Esophagus squamous epithelium (tissue), 5 donors: ENCODE data around the gene KCNAB1. TPM values are rescaled to one million over a fixed set of nuclear protein-coding genes. Genes with fewer than 3 reads are reported as not detected.

Source experiments
- DNase-seq: peaks from one replicate; lab custom pipeline; 2025; lab: John Stamatoyannopoulos, UW
- H3K27ac ChIP-seq, 4 donors: fragments of 200-600 bp; sonication (generic); one replicate each; pipeline ENCODE4 v1.5.1; 2016 to 2019; ENCODE audit warnings: mild to moderate bottlenecking in 1 of 4
- H3K27me3 ChIP-seq, 4 donors: fragments of 200-600 bp; sonication (generic); 1 replicate in 3 of 4; 2 replicates in 1 of 4; pipeline versions ENCODE4 v1.5.1 to v1.6.0; 2017 to 2021; ENCODE audit warnings: antibody characterized with exemption in 1 of 4
- H3K36me3 ChIP-seq, 3 donors: fragments of 200-600 bp; sonication (generic); one replicate each; pipeline ENCODE4 v1.5.1; 2016 to 2019
- H3K4me1 ChIP-seq, 3 donors: fragments of 200-600 bp; sonication (generic); one replicate each; pipeline ENCODE4 v1.5.1; 2017 to 2019
- H3K4me3 ChIP-seq, 4 donors: fragments of 200-600 bp; sonication (generic); 1 replicate in 3 of 4; 2 replicates in 1 of 4; pipeline ENCODE4 v1.5.1; 2016 to 2019; ENCODE audit warnings: mild to moderate bottlenecking in 2 of 4, moderate library complexity in 1 of 4
- H3K9me3 ChIP-seq, 3 donors: fragments of 200-600 bp; sonication (generic); one replicate each; pipeline ENCODE4 v1.5.1; 2016 to 2019
- POLR2A ChIP-seq, 4 donors: fragments of 450-650 bp; IDR thresholded peaks; one replicate each; pipeline ENCODE4 v1.6.1; 2017; ENCODE audit warnings: antibody characterized with exemption in 4 of 4, mild to moderate bottlenecking in 4 of 4, moderate library complexity in 3 of 4
- WGBS, 2 donors: methylation state at CpG; one replicate each; pipeline ENCODE4 v1.1.5; 2018; 5-methylcytosine and 5-hydroxymethylcytosine counted together
- intact Hi-C: fragments of 100-400 bp; cut with DNase I; formaldehyde crosslinking; loops from one replicate; pipeline ENCODE4 v1.15.0; 2022
- total RNA-seq, 4 donors: library from RNA; depleted of rRNA; stranded (reverse); fragments of >200 nt; gene quantifications; one replicate each; pipeline ENCODE4 v1.1.0, GENCODE V29; 2016
- TF ChIP-seq, protein P1 (sequence below), 6 experiments: fragments of 450-650 bp in 4 of 6; fragments of 200-600 bp in 2 of 6; sonication (generic) in 2 of 6; IDR thresholded peaks; one replicate each; pipeline ENCODE4 v1.5.1; 2016 to 2019; ENCODE audit warnings: antibody characterized with exemption in 6 of 6, mild to moderate bottlenecking in 4 of 6, moderate library complexity in 4 of 6
- donor health status: DM: yes; HTN: yes; CAD: no.

KCNAB1 gene
- total RNA-seq, 4 donors from 2014 or later, result 0.40 to 6.6 (median 1.3) TPM

GRCh38 chr3:156256256-156256655 lies 135.9 kb downstream of the KCNAB1 start:
- Histone ChIP-seq H3K27me3 (no peaks in the 10 kb centered on the region), H3K9me3 (no peaks in the 10 kb centered on the region), H3K4me1 (no peaks in the 10 kb centered on the region), H3K4me3 (no peak overlapping the region), H3K27ac (no peak overlapping the region), H3K36me3 (no peaks in the 10 kb centered on the region)
- intact Hi-C loops, result no loop called here
- TF ChIP-seq, protein P1, sequence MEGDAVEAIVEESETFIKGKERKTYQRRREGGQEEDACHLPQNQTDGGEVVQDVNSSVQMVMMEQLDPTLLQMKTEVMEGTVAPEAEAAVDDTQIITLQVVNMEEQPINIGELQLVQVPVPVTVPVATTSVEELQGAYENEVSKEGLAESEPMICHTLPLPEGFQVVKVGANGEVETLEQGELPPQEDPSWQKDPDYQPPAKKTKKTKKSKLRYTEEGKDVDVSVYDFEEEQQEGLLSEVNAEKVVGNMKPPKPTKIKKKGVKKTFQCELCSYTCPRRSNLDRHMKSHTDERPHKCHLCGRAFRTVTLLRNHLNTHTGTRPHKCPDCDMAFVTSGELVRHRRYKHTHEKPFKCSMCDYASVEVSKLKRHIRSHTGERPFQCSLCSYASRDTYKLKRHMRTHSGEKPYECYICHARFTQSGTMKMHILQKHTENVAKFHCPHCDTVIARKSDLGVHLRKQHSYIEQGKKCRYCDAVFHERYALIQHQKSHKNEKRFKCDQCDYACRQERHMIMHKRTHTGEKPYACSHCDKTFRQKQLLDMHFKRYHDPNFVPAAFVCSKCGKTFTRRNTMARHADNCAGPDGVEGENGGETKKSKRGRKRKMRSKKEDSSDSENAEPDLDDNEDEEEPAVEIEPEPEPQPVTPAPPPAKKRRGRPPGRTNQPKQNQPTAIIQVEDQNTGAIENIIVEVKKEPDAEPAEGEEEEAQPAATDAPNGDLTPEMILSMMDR (IDR thresholded peaks at IDR 0.05), result no peak
- TF ChIP-seq POLR2A (IDR thresholded peaks at IDR 0.05), result no peak
- DNase-seq, result no peak
- WGBS, 2 donors, result 77 to 78% methylated on average over 4 of the region's 4 CpGs

DNA sequence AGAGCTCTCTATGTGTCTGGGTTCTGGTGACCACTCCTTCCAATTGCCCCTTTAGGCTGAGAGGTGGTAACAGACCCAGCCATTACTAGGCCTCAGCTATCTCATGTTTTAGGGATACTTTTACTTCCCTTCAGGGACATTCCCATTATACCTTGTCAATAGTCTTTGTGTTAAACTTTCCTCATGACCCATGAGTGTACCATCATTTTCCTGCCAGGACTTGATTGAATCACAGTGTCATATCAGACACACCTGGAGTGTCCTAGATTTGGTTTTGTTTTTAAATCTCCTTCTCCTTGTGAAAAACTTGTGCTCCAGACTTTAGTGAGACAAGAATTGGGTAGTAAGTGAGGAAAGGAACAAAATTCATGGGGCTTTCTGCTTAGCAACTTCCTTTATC lies 136.6 kb downstream of the KCNAB1 start:
- H3K9me3 ChIP-seq, result no peaks in the 10 kb centered on the region
- TF ChIP-seq, protein P1 (IDR thresholded peaks at IDR 0.05), result no peak
- no peak for TF ChIP-seq POLR2A (IDR thresholded peaks at IDR 0.05)
- H3K27me3 ChIP-seq, result no peaks in the 10 kb centered on the region
- H3K4me1 ChIP-seq, result no peaks in the 10 kb centered on the region
- no peaks in the 10 kb centered on the region for H3K36me3 ChIP-seq
- no peak overlapping the region for H3K4me3 ChIP-seq
- no peak for DNase-seq
- H3K27ac ChIP-seq, result no peak overlapping the region
- intact Hi-C loops, result no loop called here

GRCh38 chr3:156258301-156258700 lies 137.9 kb downstream of the KCNAB1 start:
- TF ChIP-seq POLR2A (IDR thresholded peaks at IDR 0.05), result no peak
- TF ChIP-seq, protein P1 (IDR thresholded peaks at IDR 0.05), result no peak
- Histone ChIP-seq H3K4me3 (no peak overlapping the region), H3K9me3 (no peaks in the 10 kb centered on the region), H3K27me3 (no peaks in the 10 kb centered on the region), H3K36me3 (no peaks in the 10 kb centered on the region), H3K4me1 (no peaks in the 10 kb centered on the region), H3K27ac (no peak overlapping the region)
- 78 to 84% methylated on average over 2 of the region's 2 CpGs for WGBS, 2 donors
- intact Hi-C loops, result no loop called here
- no peak for DNase-seq

GRCh38 chr3:156259896-156260295 lies 139.5 kb downstream of the KCNAB1 start:
- H3K27ac ChIP-seq, result no peak overlapping the region
- no peaks in the 10 kb centered on the region for H3K36me3 ChIP-seq
- intact Hi-C loops, result no loop called here
- 83 to 88% methylated on average over 5 of the region's 5 CpGs for WGBS, 2 donors
- H3K4me3 ChIP-seq, result no peak overlapping the region
- no peak for TF ChIP-seq POLR2A (IDR thresholded peaks at IDR 0.05)
- TF ChIP-seq, protein P1 (IDR thresholded peaks at IDR 0.05), result no peak
- no peaks in the 10 kb centered on the region for H3K4me1 ChIP-seq
- H3K27me3 ChIP-seq, result no peaks in the 10 kb centered on the region
- DNase-seq, result no peak
- no peaks in the 10 kb centered on the region for H3K9me3 ChIP-seq

DNA sequence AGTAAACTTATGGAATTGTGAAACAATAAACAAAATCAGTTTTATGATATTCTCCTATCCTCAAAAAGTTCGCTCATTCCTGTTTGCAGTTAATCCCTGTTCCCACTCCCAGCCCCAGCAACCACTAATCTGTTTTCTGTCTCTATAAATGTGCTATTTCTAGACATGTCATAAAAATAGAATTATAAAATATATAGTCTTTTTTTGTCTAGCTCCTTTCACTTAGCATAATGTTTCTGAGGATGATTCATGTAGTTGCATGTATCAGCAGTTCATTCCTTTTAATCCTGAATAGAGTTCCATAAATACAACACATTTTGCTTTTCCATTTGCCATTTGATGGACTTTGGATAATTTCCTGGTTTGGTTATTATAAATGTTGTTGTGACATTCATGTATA lies 140.0 kb downstream of the KCNAB1 start:
- 57 to 72% methylated on average over 1 of the region's 1 CpG for WGBS, 2 donors
- Histone ChIP-seq H3K27me3 (no peaks in the 10 kb centered on the region), H3K9me3 (no peaks in the 10 kb centered on the region), H3K4me3 (no peak overlapping the region), H3K4me1 (no peaks in the 10 kb centered on the region), H3K27ac (no peak overlapping the region), H3K36me3 (no peaks in the 10 kb centered on the region)
- no peak for DNase-seq
- intact Hi-C loops, result no loop called here
- TF ChIP-seq POLR2A (IDR thresholded peaks at IDR 0.05), result no peak
- TF ChIP-seq, protein P1 (IDR thresholded peaks at IDR 0.05), result no peak
